Uterus (tissue), 4 donors: ENCODE data around the gene CMTM7. TPM values are rescaled to one million over a fixed set of nuclear protein-coding genes. Genes with fewer than 3 reads are reported as not detected.

Experiments
- DNase-seq, 2 donors: peaks; one replicate each; pipeline ENCODE4 v3.0.0-alpha.2; 2019 to 2020
- H3K27ac ChIP-seq, 2 donors: fragments of 200-600 bp; sonication (generic); 1 replicate in 1 of 2; 2 replicates in 1 of 2; pipeline ENCODE4 v1.5.1; 2016 to 2018
- H3K27me3 ChIP-seq, 2 donors: fragments of 200-600 bp; sonication (generic); one replicate each; pipeline ENCODE4 v1.5.1; 2018 to 2019; ENCODE audit warnings: control low read depth in 1 of 2
- H3K36me3 ChIP-seq, 2 donors: fragments of 200-600 bp; sonication (generic); one replicate each; pipeline ENCODE4 v1.5.1; 2019; ENCODE audit warnings: control low read depth in 1 of 2
- H3K4me1 ChIP-seq, 2 donors: fragments of 200-600 bp; sonication (generic); one replicate each; pipeline ENCODE4 v1.5.1; 2018 to 2019; ENCODE audit warnings: control low read depth in 1 of 2
- H3K4me3 ChIP-seq, 2 donors: fragments of 200-600 bp; sonication (generic); 1 replicate in 1 of 2; 2 replicates in 1 of 2; pipeline ENCODE4 v1.5.1; 2018 to 2019; ENCODE audit warnings: mild to moderate bottlenecking in 1 of 2
- H3K9me3 ChIP-seq, 2 donors: fragments of 200-600 bp; sonication (generic); one replicate each; pipeline ENCODE4 v1.5.1; 2019; ENCODE audit warnings: control low read depth in 1 of 2
- POLR2A ChIP-seq, 2 donors: fragments of 450-650 bp; IDR thresholded peaks; one replicate each; pipeline ENCODE4 v1.6.1; 2016; ENCODE audit warnings: antibody characterized with exemption in 2 of 2, mild to moderate bottlenecking in 1 of 2, moderate library complexity in 1 of 2
- intact Hi-C: fragments of 100-400 bp; cut with DNase I; formaldehyde crosslinking; loops from one replicate; pipeline ENCODE4 v1.15.1; 2023; ENCODE audit warnings: low total_unique reads
- total RNA-seq, 4 donors: library from RNA; depleted of rRNA in 3 of 4; stranded (reverse); fragments of >200 nt in 3 of 4; gene quantifications; one replicate each; pipeline versions ENCODE4 v1.1.0 to v1.2.4, GENCODE V29; 2014 to 2023
- TF ChIP-seq, protein P1 (sequence below), 4 experiments: fragments of 200-600 bp in 2 of 4; fragments of 450-650 bp in 2 of 4; sonication (generic) in 2 of 4; IDR thresholded peaks; one replicate each; pipeline ENCODE4 v1.5.1; 2016 to 2019; ENCODE audit warnings: antibody characterized with exemption in 4 of 4, mild to moderate bottlenecking in 2 of 4, moderate library complexity in 1 of 4
- donor health status: DM: yes; HTN: yes; CAD: no.

Gene CMTM7
- total RNA-seq, 4 donors from 2014 or later, result 0.26 to 25.2 (median 13.3) TPM

DNA sequence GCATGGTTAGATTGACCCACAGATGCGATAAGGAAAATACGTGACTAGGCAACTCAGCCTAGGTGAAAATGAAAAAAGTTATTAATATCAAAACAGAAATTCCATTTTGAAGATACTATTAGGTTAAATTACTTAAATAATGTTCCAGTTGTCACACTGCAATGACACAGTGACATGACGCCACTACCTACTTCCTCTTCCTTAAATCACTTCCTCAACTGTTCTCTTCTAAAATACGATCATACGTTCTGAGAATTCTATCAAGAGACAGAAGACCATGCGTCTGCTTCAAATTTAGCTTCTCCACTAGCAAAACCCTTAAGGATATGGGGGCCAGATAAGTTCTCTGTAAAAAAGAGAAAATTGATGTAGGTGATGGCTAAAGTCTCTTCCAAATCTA is 92.8 kb downstream of the CMTM7 start:
- Histone ChIP-seq H3K36me3 (no peaks in the 10 kb centered on the region), H3K27ac (no peak overlapping the region), H3K4me3 (no peak overlapping the region), H3K27me3 (no peaks in the 10 kb centered on the region), H3K9me3 (no peaks in the 10 kb centered on the region), H3K4me1 (no peaks in the 10 kb centered on the region)
- intact Hi-C loops, result no loop called here
- no peak for DNase-seq
- TF ChIP-seq, protein P1, sequence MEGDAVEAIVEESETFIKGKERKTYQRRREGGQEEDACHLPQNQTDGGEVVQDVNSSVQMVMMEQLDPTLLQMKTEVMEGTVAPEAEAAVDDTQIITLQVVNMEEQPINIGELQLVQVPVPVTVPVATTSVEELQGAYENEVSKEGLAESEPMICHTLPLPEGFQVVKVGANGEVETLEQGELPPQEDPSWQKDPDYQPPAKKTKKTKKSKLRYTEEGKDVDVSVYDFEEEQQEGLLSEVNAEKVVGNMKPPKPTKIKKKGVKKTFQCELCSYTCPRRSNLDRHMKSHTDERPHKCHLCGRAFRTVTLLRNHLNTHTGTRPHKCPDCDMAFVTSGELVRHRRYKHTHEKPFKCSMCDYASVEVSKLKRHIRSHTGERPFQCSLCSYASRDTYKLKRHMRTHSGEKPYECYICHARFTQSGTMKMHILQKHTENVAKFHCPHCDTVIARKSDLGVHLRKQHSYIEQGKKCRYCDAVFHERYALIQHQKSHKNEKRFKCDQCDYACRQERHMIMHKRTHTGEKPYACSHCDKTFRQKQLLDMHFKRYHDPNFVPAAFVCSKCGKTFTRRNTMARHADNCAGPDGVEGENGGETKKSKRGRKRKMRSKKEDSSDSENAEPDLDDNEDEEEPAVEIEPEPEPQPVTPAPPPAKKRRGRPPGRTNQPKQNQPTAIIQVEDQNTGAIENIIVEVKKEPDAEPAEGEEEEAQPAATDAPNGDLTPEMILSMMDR (IDR thresholded peaks at IDR 0.05), result no peak
- TF ChIP-seq POLR2A (IDR thresholded peaks at IDR 0.05), result no peak

DNA sequence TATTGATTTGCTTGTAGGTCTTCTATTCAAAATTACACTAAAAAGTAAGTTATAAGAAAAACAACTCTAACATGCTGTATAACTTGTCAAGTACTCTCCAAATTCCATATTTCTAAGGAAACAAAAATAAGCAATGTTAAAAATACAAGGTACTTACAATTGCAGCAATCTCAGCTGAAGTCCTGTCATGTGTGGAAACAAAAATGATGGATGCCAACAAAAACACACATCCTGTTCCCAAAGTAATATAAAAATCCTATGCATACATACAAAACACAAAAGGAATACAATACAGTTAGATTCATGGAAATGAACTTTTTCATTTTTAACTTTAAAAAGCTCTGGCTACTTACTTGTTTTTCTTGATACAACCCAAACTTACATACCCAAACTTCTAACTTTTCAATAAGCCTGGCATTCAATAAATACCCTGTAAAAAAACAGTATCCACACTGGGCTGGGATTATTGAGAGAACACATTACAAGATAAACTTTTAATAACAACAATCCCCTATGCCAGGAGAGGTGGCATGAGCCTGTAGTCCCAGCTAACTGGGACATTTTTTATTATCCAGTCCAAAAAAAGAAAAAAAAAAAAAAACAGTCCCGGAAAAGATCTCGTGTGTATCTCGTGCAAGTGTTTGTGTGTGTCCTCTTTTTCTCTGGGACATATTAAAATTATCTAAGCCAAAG is 96.3 kb downstream of the CMTM7 start:
- H3K27me3 ChIP-seq, result no peaks in the 10 kb centered on the region
- no peak for DNase-seq
- H3K27ac ChIP-seq, result no peak overlapping the region
- TF ChIP-seq POLR2A (IDR thresholded peaks at IDR 0.05), result no peak
- TF ChIP-seq, protein P1 (IDR thresholded peaks at IDR 0.05), result no peak
- H3K4me1 ChIP-seq, result no peaks in the 10 kb centered on the region
- no peaks in the 10 kb centered on the region for H3K9me3 ChIP-seq
- H3K36me3 ChIP-seq, result no peaks in the 10 kb centered on the region
- H3K4me3 ChIP-seq, result no peak overlapping the region
- intact Hi-C loops, result no loop called here

DNA sequence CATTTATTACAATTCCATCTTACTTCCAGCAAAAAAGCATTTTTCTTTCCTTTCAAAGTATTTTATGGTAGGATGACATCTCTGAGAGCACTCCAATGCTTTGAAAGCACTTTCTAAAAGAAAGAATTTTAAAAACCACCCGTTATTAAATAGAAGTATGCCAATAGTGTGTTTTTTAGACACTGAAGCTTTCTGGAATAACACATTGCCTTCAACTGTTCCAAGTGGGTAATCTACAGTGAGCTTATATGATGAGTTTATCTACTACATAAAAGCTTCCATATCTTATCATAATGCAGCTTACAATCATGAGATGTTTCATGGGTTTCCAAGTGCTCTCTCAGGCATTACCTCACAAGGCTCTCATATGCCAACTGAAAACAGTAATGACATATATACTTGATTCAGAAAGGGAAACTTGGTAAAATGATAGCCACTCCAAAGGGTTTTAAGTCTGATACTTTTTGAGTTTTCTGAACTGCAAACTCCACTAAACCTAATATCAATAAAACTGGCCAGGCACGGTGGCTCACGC is 96.9 kb downstream of the CMTM7 start:
- intact Hi-C loops, result no loop called here
- TF ChIP-seq POLR2A (IDR thresholded peaks at IDR 0.05), result no peak
- TF ChIP-seq, protein P1 (IDR thresholded peaks at IDR 0.05), result no peak
- no peaks in the 10 kb centered on the region for H3K36me3 ChIP-seq
- no peaks in the 10 kb centered on the region for H3K9me3 ChIP-seq
- peaks cover 0 to 4% of the 10 kb centered on the region in 2 donors for H3K4me1 ChIP-seq
- no peak overlapping the region for H3K27ac ChIP-seq
- no peak for DNase-seq
- no peak overlapping the region for H3K4me3 ChIP-seq
- no peaks in the 10 kb centered on the region for H3K27me3 ChIP-seq

DNA sequence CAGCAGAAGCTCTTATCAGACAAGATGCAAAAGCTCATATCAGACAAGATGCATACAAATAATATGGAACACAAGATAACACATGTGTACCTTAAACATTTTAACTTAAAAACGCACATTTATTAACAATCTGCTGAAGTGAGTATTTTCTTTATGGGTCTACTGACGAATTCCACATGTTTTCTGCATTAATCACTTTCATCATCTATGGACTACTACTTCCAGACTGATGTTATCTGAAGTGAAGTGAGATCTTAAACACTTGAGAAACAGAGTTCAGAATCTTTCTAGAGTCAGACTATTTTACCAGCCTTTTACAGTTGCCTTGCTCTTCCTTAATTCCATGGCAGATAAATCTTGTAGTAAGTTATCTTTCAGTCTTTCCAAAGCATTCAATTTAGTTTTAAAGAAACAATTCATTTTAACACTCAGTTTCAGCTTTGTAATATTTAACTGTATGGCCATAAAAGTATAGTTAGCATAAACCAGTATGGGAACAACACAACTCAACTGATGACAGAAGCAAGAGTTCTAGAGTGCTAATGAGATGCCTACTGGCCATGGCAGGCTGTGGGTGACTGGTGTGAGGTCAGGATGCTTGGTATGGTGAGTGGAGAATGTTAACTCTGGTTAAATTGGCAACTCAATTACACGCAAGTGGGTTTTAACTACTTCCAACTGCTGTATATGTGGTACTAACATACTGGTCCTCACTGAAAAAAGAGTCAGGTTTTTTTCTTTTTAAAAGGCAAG is 101.2 kb downstream of the CMTM7 start:
- no peak overlapping the region for H3K4me3 ChIP-seq
- no peaks in the 10 kb centered on the region for H3K27me3 ChIP-seq
- DNase-seq, result no peak
- no peak overlapping the region for H3K27ac ChIP-seq
- TF ChIP-seq, protein P1 (IDR thresholded peaks at IDR 0.05), result no peak
- no peak for TF ChIP-seq POLR2A (IDR thresholded peaks at IDR 0.05)
- H3K4me1 ChIP-seq, result peaks cover 0 to 6% of the 10 kb centered on the region in 2 donors
- no peaks in the 10 kb centered on the region for H3K9me3 ChIP-seq
- intact Hi-C loops, result no loop called here
- no peaks in the 10 kb centered on the region for H3K36me3 ChIP-seq
